SK-N-SH (cell line): Measurements from ENCODE around the gene MPP3.

ENCODE experiments used
- POLR2AphosphoS5 ChIP-seq: IDR thresholded peaks from 2 replicates; pipeline ENCODE4 v1.6.1; 2012; ENCODE audit warnings: low read depth, low read length
- YY1 ChIP-seq: IDR thresholded peaks from 2 replicates; pipeline ENCODE4 v1.4.0; 2012; ENCODE audit warnings: low read depth, mild to moderate bottlenecking
- TF ChIP-seq, protein P1 (sequence below): fragments of 200-600 bp; sonication (generic); IDR thresholded peaks from 2 replicates; pipeline ENCODE4 v1.6.1; 2017; ENCODE audit warnings: antibody characterized with exemption, mild to moderate bottlenecking, moderate library complexity
- TF ChIP-seq, protein P2 (sequence below): IDR thresholded peaks from 2 replicates; pipeline ENCODE4 v1.4.0; 2012; ENCODE audit warnings: low read depth

DNA sequence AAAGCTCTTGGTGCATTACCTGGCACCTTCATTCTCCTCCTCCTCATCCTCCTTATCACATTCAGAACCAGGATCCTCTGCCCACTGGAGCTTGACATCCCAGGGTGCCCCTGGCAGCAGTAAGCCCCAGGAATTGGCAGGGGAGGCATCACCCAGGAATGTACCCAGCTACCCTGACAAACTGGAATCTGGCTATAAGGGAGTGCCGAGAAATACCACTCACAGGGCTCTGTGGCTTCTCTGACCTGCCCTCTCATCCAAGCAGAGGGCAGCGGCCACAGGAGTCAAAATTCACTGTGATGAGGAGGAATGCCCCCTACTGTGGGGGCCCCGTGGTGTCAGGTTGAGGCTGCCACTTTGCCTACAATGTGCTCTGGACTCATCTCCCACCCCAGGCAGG, 19.6 kb downstream of the MPP3 start:
- TF ChIP-seq, protein P1, sequence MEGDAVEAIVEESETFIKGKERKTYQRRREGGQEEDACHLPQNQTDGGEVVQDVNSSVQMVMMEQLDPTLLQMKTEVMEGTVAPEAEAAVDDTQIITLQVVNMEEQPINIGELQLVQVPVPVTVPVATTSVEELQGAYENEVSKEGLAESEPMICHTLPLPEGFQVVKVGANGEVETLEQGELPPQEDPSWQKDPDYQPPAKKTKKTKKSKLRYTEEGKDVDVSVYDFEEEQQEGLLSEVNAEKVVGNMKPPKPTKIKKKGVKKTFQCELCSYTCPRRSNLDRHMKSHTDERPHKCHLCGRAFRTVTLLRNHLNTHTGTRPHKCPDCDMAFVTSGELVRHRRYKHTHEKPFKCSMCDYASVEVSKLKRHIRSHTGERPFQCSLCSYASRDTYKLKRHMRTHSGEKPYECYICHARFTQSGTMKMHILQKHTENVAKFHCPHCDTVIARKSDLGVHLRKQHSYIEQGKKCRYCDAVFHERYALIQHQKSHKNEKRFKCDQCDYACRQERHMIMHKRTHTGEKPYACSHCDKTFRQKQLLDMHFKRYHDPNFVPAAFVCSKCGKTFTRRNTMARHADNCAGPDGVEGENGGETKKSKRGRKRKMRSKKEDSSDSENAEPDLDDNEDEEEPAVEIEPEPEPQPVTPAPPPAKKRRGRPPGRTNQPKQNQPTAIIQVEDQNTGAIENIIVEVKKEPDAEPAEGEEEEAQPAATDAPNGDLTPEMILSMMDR = no peak
- TF ChIP-seq YY1 (no peak), POLR2AphosphoS5 (no peak)
- TF ChIP-seq, protein P2, sequence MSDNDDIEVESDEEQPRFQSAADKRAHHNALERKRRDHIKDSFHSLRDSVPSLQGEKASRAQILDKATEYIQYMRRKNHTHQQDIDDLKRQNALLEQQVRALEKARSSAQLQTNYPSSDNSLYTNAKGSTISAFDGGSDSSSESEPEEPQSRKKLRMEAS = no peak
